Sigmoid colon (tissue), 7 donors: ENCODE data around the gene SOCS1. TPM values are rescaled to one million over a fixed set of nuclear protein-coding genes. Genes with fewer than 3 reads are reported as not detected.

Experiments used
- DNase-seq: peaks from one replicate; pipeline ENCODE4 v3.0.0-alpha.2; 2019
- H3K27ac ChIP-seq, 4 donors: fragments of 200-600 bp; sonication (generic); one replicate each; pipeline ENCODE4 v1.5.1; 2016 to 2019; ENCODE audit warnings: mild to moderate bottlenecking in 1 of 4
- H3K27me3 ChIP-seq, 3 donors: fragments of 200-600 bp; sonication (generic); one replicate each; pipeline ENCODE4 v1.5.1; 2019; ENCODE audit warnings: mild to moderate bottlenecking in 1 of 3
- H3K36me3 ChIP-seq, 4 donors: fragments of 200-600 bp; sonication (generic); one replicate each; pipeline ENCODE4 v1.5.1; 2016 to 2019
- H3K4me1 ChIP-seq, 4 donors: fragments of 200-600 bp; sonication (generic); one replicate each; pipeline ENCODE4 v1.5.1; 2017 to 2019
- H3K4me3 ChIP-seq, 4 donors: fragments of 200-600 bp; sonication (generic); one replicate each; pipeline ENCODE4 v1.5.1; 2017 to 2019; ENCODE audit warnings: mild to moderate bottlenecking in 2 of 4, moderate library complexity in 1 of 4
- H3K9me3 ChIP-seq, 4 donors: fragments of 200-600 bp in 3 of 4; sonication (generic) in 3 of 4; one replicate each; pipeline versions ENCODE4 v1.5.1 to v1.6.1; 2013 to 2019
- EP300 ChIP-seq, 4 donors: sonication (generic); formaldehyde crosslinking; IDR thresholded peaks; one replicate each; pipeline ENCODE4 v1.6.1; 2017; ENCODE audit warnings: antibody characterized with exemption in 4 of 4
- POLR2A ChIP-seq, 2 donors: fragments of 450-650 bp; IDR thresholded peaks; one replicate each; pipeline ENCODE4 v1.6.1; 2016; ENCODE audit warnings: antibody characterized with exemption in 2 of 2, mild to moderate bottlenecking in 2 of 2, moderate library complexity in 2 of 2
- POLR2AphosphoS5 ChIP-seq, 4 donors: sonication (generic); formaldehyde crosslinking; IDR thresholded peaks; one replicate each; pipeline ENCODE4 v1.6.1; 2017; ENCODE audit warnings: antibody characterized with exemption in 4 of 4
- WGBS, 2 donors: extraction: QIAGEN DNeasy Blood & Tissue Kit; methylation state at CpG; one replicate each; pipeline ENCODE4 v1.1.7; 2013; 5-methylcytosine and 5-hydroxymethylcytosine counted together
- intact Hi-C: fragments of 100-400 bp; cut with DNase I; formaldehyde crosslinking; loops from one replicate; pipeline ENCODE4 v1.15.1; 2023
- polyA plus RNA-seq, 3 donors: library from polyadenylated mRNA; stranded (reverse); fragments of 200-250 nt; gene quantifications; one replicate each; pipeline ENCODE4 v1.2.3, GENCODE V29; 2013
- total RNA-seq, 4 donors: library from RNA; depleted of rRNA; stranded (reverse); fragments of >200 nt; gene quantifications; one replicate each; pipeline ENCODE4 v1.1.0, GENCODE V29; 2016
- TF ChIP-seq, protein P1 (sequence below), 4 experiments: fragments of 450-650 bp in 3 of 4; fragments of 200-600 bp in 1 of 4; IDR thresholded peaks; one replicate each; pipeline ENCODE4 v1.5.1; 2016 to 2019; ENCODE audit warnings: antibody characterized with exemption in 4 of 4, mild to moderate bottlenecking in 3 of 4, moderate library complexity in 2 of 4
- donor health status: healthy with polysubstance abuse.
- donor health status: Bipolar disorder and iron deficiency.
- donor health status: healthy.

SOCS1 gene
- total and polyA plus RNA-seq, 7 donors, result 0.66 to 26.4 (median 4.3) TPM; not detected in 1

- 82 to 87% methylated on average over 11 of the region's 11 CpGs for WGBS, 2 donors
- no peak for TF ChIP-seq POLR2AphosphoS5 (IDR thresholded peaks at IDR 0.05)
- TF ChIP-seq, protein P1, sequence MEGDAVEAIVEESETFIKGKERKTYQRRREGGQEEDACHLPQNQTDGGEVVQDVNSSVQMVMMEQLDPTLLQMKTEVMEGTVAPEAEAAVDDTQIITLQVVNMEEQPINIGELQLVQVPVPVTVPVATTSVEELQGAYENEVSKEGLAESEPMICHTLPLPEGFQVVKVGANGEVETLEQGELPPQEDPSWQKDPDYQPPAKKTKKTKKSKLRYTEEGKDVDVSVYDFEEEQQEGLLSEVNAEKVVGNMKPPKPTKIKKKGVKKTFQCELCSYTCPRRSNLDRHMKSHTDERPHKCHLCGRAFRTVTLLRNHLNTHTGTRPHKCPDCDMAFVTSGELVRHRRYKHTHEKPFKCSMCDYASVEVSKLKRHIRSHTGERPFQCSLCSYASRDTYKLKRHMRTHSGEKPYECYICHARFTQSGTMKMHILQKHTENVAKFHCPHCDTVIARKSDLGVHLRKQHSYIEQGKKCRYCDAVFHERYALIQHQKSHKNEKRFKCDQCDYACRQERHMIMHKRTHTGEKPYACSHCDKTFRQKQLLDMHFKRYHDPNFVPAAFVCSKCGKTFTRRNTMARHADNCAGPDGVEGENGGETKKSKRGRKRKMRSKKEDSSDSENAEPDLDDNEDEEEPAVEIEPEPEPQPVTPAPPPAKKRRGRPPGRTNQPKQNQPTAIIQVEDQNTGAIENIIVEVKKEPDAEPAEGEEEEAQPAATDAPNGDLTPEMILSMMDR (IDR thresholded peaks at IDR 0.05), result no peak
- no peak for TF ChIP-seq EP300 (IDR thresholded peaks at IDR 0.05)
- no peak for TF ChIP-seq POLR2A (IDR thresholded peaks at IDR 0.05)
- no peaks in the 10 kb centered on the region for H3K9me3 ChIP-seq
- intact Hi-C loops, result no loop called here
- no peak for DNase-seq
- H3K27ac ChIP-seq, result no peak overlapping the region
- H3K4me1 ChIP-seq, result peaks cover 0 to 7% (median 0%) of the 10 kb centered on the region in 4 donors
- no peaks in the 10 kb centered on the region for H3K27me3 ChIP-seq
- H3K36me3 ChIP-seq, result no peaks in the 10 kb centered on the region
- H3K4me3 ChIP-seq, result no peak overlapping the region
These were observed 21.0 kb upstream of the SOCS1 start for GRCh38 chr16:11276896-11277593.

- no peak for DNase-seq
- TF ChIP-seq EP300 (IDR thresholded peaks at IDR 0.05), result no peak
- TF ChIP-seq, protein P1 (IDR thresholded peaks at IDR 0.05), result no peak
- Histone ChIP-seq H3K9me3 (no peaks in the 10 kb centered on the region), H3K4me3 (no peak within 1 kb of the TSS), H3K36me3 (no peaks in the 10 kb centered on the region), H3K4me1 (peaks cover 0 to 7% (median 0%) of the 10 kb centered on the region in 4 donors), H3K27me3 (no peaks in the 10 kb centered on the region), H3K27ac (no peak within 1 kb of the TSS)
- 91 to 95% methylated on average over 26 of the region's 26 CpGs for WGBS, 2 donors
- intact Hi-C loops, result no loop called here
These were observed 20.3 kb upstream of the SOCS1 start, which contains the start of gene PRM2 for GRCh38 chr16:11276143-11276895. TSS of gene PRM2 (minus strand) at chr16:11276480. CDS start at chr16:11276370, 110 bp downstream.

- H3K27ac ChIP-seq, result no peak overlapping the region
- 95 to 96% methylated on average over 7 of the region's 7 CpGs for WGBS, 2 donors
- intact Hi-C loops, result no loop called here
- H3K9me3 ChIP-seq, result no peaks in the 10 kb centered on the region
- no peaks in the 10 kb centered on the region for H3K36me3 ChIP-seq
- TF ChIP-seq, protein P1 (IDR thresholded peaks at IDR 0.05), result no peak
- TF ChIP-seq POLR2AphosphoS5 (IDR thresholded peaks at IDR 0.05), result no peak
- H3K4me1 ChIP-seq, result peaks cover 0 to 7% (median 0%) of the 10 kb centered on the region in 4 donors
- no peak overlapping the region for H3K4me3 ChIP-seq
- no peak for DNase-seq
- H3K27me3 ChIP-seq, result no peaks in the 10 kb centered on the region
These were observed 19.0 kb upstream of the SOCS1 start for GRCh38 chr16:11274964-11275363.

DNA sequence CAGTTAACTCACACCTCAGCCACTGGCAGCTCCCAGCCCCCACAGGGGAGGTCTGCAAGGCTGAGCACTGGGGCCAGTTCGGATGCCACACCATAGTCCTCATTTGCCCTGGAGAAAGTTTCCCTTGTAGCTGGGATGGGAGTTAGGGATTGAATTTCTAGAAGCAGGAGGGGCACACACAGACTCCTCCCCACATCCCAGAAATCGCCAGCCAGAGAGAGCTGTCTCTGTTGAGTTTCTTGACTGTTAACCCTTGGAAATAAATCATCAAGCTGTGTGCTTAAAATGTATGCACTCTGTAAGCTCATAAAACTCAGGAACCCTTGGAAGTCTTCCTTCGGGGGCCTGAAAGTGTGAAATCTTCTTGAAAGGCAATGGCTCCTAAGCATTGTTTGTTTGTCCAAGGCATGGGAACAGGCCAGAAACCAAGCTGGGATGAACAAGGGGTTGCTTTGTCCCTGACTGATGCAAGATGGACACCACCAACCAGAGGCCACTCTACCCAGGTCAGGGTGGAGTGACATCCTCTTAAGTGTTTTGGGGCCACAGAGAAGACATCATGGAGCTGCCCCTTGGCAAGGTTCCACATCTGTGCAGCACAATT is 17.8 kb upstream of the SOCS1 start:
- 59 to 74% methylated on average over 3 of the region's 3 CpGs for WGBS, 2 donors
- TF ChIP-seq, protein P1 (IDR thresholded peaks at IDR 0.05), result no peak
- TF ChIP-seq POLR2A (IDR thresholded peaks at IDR 0.05) (no peak), POLR2AphosphoS5 (IDR thresholded peaks at IDR 0.05) (no peak), EP300 (IDR thresholded peaks at IDR 0.05) (no peak)
- Histone ChIP-seq H3K27ac (no peak overlapping the region), H3K4me1 (peaks cover 0 to 7% (median 0%) of the 10 kb centered on the region in 4 donors), H3K9me3 (no peaks in the 10 kb centered on the region), H3K4me3 (no peak overlapping the region), H3K36me3 (no peaks in the 10 kb centered on the region), H3K27me3 (no peaks in the 10 kb centered on the region)
- intact Hi-C loops, result no loop called here
- DNase-seq, result no peak
